D721Med (cell line): ENCODE data around the gene STXBP1.

Source experiments
- DNase-seq: peaks from one replicate; pipeline ENCODE4 v3.0.0; 2011; ENCODE audit warnings: low spot score; ENCODE audit not compliant: insufficient read length
- FAIRE-seq: peaks from 2 replicates; lab custom pipeline; 2011; peaks lifted over from hg19 to GRCh38; lab: Jason Lieb, UNC
- TF ChIP-seq, protein P1 (sequence below): IDR thresholded peaks from 2 replicates; pipeline ENCODE4 v1.5.1; 2012; ENCODE audit warnings: mild to moderate bottlenecking, control low read depth; ENCODE audit not compliant: insufficient read depth; ENCODE audit errors: missing control alignments

The STXBP1 gene

DNA sequence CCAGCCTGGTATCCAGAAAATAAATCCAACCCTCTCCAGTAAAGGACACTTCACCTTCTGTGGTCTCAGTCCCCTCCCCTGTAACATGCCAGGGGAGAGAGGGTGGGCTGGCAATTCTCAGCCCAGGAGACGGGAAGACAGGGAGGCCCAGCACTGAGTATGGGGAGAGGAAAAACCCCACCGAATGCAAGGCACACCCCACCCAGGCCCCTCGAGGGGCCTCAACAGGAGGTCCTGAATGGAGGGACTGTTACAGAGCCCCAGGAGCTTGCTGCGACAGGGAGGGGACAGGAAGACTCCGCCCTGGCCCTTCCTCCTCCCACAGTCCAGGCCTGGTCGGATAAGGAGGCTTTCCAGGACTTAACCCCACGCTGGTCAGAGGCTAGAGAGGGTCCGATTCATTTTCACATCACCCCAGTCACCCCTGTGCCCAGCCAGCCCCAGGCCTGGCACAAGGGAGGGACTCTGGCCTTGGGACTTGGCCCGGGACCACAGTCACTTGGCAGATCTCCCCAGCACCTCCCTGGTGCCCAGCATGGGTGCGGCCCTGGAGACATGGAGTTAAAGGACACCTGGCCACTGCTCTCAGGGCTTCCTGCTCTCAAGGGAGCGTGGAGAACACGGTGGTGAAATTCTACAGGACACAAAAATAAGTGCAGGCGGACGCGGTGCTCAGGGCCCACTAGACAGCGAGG, 44.9 kb upstream of the STXBP1 start:
- TF ChIP-seq, protein P1, sequence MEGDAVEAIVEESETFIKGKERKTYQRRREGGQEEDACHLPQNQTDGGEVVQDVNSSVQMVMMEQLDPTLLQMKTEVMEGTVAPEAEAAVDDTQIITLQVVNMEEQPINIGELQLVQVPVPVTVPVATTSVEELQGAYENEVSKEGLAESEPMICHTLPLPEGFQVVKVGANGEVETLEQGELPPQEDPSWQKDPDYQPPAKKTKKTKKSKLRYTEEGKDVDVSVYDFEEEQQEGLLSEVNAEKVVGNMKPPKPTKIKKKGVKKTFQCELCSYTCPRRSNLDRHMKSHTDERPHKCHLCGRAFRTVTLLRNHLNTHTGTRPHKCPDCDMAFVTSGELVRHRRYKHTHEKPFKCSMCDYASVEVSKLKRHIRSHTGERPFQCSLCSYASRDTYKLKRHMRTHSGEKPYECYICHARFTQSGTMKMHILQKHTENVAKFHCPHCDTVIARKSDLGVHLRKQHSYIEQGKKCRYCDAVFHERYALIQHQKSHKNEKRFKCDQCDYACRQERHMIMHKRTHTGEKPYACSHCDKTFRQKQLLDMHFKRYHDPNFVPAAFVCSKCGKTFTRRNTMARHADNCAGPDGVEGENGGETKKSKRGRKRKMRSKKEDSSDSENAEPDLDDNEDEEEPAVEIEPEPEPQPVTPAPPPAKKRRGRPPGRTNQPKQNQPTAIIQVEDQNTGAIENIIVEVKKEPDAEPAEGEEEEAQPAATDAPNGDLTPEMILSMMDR: no peak
- FAIRE-seq (no peak), DNase-seq (no peak)

DNA sequence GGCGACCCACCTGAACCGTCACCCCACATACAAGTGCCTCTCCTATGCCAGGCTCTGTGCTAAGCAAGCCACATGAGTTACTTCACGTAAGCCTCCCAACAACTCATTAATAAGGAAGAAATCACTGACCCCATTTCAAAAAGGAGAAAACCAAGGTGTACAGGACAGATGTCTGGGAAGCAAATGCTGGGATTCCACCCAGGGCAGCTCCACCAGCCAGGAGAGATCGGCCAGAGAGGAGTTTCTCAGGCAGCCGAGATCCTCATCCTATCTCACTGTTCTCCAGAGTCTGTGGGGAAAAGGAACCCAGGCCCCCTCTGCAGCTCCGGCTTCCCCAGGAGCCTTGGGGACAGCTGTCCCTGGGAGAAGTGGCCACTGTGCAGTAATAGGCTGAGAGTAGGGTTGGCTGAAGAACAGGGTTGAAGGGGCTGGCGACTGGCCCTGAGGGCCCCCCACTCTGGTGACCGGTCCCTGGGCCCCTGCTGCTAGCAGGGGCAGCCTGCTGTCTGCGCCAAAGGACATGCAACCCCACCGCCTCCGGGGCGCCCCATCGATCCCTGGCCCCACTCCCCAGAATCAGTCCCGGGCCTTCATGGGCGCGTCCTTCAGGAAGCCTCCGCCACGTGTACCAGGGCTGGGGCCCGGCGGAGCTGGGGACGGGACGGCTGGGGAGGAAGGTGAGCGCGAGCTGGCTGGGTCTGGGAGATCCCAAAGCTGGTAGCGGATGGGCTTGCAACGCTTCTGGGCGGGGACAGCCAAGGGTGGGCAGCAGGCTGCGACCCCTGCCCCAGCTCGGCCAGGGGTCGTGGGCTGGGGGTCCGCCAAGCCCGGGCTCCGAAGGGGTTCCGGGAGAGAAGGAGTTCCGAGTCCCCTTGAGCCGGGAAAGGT, 44.1 kb upstream of the STXBP1 start:
- TF ChIP-seq, protein P1: no peak

DNA sequence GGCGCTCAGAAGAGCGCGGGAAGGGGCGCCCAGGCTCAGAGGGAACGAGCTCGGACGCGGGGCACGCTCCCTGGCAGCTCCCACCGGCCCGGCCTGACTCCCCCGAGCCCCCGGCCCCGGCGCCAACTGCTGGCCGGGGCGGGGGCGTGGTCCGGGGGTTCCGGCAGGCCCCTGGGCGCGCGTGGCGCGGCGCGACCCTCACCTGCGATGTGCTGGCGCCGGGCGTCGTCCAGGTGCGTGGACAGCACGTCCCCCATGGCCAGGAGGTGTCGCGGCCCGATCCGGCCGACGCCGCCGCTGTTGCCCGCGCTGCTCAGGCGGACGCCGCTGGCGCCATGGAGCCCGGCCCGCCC, 43.5 kb upstream of the STXBP1 start:
- DNase-seq (no peak), FAIRE-seq (no peak)
- TF ChIP-seq, protein P1: no peak

More for the DNA sequence above, 44.1 kb upstream of the STXBP1 start:
- FAIRE-seq (no peak), DNase-seq (no peak)

DNA sequence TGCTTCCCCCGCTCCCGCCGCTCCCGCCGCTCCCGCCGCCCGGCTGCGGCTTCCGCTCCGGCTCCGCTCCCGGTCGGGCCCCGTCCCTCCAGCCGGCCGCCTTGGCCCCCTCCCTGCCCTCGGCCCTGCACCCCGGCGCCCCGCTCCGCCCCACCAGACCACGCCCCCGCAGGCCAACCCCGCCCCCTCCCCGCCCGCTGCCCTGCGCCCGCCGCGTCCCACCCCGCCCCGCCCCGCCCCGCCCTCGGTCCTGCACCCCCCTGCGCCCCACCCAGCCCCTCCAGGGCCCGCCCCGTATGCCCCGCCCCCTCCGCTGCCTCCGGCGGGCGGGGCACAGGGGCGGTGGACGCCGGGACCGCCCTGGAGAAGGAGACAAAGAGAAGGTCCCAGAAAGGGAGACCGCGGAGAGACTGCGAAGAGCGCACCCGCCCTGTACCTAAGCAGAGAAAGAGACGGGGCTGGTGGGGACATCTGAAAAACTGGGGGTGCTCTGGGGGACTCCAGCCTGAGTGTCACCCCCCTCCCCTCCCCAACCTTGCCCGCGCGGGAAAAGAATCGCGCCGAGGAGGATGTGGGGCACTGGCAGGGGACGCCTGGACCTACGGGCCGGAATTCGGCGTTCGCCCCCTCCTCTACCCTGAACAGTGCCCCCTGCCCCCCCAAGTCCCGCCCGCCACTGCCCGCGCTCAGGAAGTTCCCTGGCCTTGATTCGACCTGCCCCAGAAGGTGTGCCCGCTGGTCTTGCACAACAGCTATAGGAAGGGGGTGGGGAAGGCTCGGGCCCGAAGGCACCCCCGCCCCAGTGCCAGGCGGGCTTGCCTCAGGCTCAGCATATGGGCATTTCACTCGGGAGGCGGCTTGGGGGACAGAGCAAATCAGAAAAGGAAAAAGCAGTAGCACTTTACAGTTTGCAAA, 42.8 kb upstream of the STXBP1 start:
- TF ChIP-seq, protein P1: no peak
- FAIRE-seq: no peak
- DNase-seq: peak; percentile 80

DNA sequence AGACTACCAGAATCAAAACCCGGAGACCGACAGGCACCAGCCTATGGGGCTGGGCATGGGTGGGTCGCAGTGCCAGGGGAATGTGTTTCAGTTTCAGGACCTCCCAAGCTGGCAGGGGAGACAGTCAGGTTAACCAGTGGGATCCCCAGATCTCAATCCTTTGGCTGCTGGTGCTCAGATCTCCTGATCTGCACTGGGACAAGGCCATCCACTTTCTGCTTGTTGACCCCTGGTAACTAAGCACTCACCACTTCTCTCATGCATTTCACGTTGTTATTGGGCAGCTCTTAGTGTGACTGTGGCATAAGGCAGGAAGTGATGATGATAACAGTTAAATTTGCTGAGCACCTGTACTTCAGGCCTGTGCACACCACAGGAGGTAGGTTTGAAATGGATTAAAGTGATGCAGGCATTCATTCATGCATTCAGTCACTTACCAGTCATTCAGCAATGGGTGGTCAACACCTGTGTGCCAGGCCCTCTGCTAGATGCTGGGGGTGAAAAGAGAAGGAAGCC, 42.1 kb upstream of the STXBP1 start:
- no peak for DNase-seq

DNA sequence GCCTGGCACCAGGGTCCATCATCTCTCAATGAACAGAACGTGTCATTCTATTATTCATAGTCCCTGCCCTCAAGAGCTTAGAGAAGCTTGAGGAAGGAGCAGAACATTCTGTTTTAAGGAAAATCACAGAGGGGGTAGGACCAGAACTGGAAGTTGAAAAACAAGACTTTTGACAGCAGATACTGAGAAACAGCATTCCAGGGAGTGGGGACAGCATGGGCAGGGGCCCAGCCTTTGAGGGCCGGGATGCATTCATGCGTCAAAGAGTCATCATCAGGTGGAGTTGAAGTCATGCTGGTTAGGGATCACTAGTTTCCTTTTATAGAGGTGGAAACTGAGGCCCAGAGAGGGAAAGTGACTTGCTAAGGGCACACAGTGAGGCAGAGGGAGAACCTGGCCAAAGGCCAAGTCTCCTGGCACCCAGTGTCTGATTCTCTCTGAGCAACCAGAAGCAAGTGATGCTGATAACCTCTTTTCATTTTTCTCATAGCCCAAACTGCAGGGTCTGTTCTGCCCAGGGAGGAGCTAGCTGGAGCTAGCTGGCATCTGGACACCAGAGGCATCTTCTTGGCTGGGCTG, 41.5 kb upstream of the STXBP1 start:
- FAIRE-seq (no peak), DNase-seq (no peak)
- TF ChIP-seq, protein P1: no peak

More for the DNA sequence above, 42.1 kb upstream of the STXBP1 start:
- TF ChIP-seq, protein P1: no peak
- FAIRE-seq: no peak
